Urothelium cell line (cell line): ENCODE data around the gene SRGAP2C.
"Not testable (repeated sequence)": the region's sequence is repeated elsewhere in the genome, so short reads cannot be mapped to it uniquely, and the experiment has no call there.

Experiments used
- DNase-seq: peaks from one replicate; pipeline ENCODE4 v3.0.0; 2011; ENCODE audit warnings: low spot score, mixed read lengths
- FAIRE-seq: peaks from 2 replicates; lab custom pipeline; 2011; peaks lifted over from hg19 to GRCh38; lab: Jason Lieb, UNC

Gene SRGAP2C

DNA sequence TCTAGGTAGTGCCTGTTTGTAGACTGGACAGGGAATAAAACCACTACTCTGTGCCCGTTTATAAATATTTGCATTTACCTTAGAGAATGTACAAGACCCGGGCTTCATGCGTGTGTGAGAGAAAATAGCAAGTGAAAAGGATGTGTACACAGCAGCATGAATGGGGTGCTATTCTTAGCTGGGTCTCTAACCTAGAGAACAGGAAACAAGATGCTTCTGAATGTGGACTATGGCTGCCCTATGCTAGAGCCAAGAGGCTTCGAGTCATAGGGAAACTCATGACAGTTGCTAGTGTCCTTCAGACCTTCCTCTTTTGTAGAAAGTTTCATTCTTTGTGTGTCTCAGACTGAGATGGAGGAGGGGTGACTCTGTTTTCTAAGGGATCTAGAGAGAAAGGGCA, 39.9 kb downstream of the SRGAP2C start:
- not testable (repeated sequence) for FAIRE-seq, DNase-seq

- DNase-seq, FAIRE-seq: not testable (repeated sequence)
These were observed 41.6 kb downstream of the SRGAP2C start for GRCh38 chr1:121226295-121226904.

- FAIRE-seq, DNase-seq: not testable (repeated sequence)
These were observed 42.1 kb downstream of the SRGAP2C start for GRCh38 chr1:121226925-121227324.

DNA sequence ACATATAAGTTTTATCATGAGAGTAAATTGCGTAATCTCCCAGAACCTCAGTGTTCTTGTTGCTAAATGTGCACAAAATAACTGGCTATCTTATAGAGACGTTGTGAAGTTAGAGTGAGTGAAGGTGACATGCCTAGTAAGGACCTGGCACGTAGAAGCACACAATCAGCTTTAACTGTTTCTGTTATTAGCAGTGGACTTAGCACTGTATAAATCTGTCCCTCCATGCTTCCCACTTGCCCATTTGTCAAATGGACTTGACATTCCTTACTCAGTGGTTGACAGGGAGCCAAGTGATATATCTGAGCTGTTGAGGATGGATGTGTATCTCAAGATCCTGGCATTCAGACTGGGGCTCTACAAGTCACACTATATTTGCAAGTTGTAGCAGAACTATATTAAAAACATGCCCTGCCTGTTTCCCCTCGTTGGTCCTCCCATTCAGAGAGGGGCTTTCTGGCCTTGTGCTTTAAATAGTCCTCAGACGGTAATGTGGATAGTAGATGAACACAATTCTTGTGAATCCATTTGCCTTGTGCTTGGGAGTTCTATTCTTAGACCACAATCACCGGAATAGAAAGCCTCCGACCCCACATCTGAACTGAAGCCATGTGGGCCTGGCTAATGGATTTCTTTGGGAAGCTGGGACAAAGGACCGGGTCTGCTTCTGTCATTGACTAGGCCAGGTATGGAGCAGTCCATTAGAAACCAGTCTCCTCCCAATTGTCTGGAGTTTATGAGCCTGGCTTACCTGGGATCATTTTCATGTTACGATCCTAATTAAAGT, 43.0 kb downstream of the SRGAP2C start:
- not testable (repeated sequence) for FAIRE-seq, DNase-seq

DNA sequence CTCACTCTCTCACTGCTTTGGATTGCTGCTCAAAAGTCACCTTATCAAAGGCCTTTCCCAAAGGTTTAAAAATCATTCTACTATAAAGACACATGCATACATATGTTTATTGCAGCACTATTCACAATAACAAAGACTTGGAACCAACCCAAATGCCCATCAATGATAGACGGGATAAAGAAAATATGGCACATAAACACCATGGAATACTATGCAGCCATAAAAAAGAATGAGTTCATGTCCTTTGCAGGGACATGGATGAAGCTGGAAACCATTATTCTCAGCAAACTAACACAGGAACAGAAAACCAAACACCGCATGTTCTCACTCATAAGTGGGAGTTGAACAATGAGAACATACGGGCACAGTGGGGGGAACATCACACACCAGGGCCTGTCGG, 45.9 kb downstream of the SRGAP2C start:
- DNase-seq, FAIRE-seq: not testable (repeated sequence)

DNA sequence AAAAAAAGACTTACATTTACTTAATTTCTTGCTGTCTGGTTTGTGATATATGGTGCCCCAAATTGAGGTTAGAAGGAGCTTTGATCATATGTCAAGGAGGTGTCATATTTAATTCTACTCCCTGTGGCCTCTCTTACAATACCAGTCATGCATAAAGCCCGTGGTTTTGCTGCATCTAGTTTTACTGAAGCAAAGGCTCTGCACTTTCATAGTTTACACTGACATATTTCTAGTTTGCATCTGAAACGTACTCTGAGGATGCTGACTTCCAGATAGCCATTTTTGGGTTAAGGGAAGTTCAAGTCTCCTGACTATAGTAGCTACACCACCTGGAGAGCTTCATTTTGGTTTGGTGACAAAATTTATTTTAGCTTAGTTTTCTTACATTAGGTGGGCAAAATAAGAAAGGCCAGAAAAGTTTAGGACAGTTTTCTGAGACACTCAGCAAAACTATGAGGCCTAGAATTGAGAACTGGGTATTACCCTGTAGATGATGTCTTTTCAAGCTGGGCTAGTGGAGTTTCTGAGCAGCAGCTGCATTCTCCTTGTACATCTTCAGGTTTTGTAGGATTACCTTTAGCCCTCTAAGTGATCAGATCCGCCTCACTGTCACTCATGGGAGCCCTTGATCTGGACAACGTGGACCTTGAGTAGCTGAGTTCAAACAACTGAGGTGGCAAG, 47.8 kb downstream of the SRGAP2C start:
- not testable (repeated sequence) for FAIRE-seq, DNase-seq

GRCh38 chr1:121234090-121234759, 49.5 kb downstream of the SRGAP2C start:
- FAIRE-seq, DNase-seq: not testable (repeated sequence)

- FAIRE-seq, DNase-seq: not testable (repeated sequence)
These were observed 53.6 kb downstream of the SRGAP2C start for GRCh38 chr1:121238384-121238783.

- FAIRE-seq, DNase-seq: not testable (repeated sequence)
These were observed 59.1 kb downstream of the SRGAP2C start for GRCh38 chr1:121243913-121244312.

GRCh38 chr1:121246399-121246798, 61.6 kb downstream of the SRGAP2C start:
- not testable (repeated sequence) for FAIRE-seq, DNase-seq

- FAIRE-seq, DNase-seq: not testable (repeated sequence)
These were observed 67.9 kb downstream of the SRGAP2C start for GRCh38 chr1:121252656-121253055.

- FAIRE-seq, DNase-seq: not testable (repeated sequence)
These were observed 69.8 kb downstream of the SRGAP2C start for GRCh38 chr1:121254618-121255017.

DNA sequence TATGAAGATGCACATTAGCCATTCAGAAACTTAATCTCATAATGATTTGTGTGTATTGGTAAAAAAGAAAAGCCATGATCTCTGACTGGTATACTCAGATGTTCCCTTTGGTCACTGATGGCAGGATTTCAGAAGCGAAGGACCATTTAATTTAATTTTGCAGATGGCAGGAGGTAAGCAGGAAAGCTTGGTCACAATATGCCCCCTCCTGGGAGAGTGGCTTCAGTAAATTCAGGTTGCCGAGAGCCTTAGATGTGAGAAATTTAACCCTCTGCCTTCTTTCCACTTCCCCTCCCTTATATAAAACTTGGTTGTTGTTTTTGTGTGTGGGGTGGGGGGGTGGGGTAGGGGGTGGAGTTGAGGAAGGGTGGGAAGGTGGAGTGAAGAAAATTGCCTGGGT, 72.9 kb downstream of the SRGAP2C start:
- not testable (repeated sequence) for FAIRE-seq, DNase-seq

- DNase-seq, FAIRE-seq: not testable (repeated sequence)
These were observed 73.4 kb downstream of the SRGAP2C start for GRCh38 chr1:121258134-121258533.

- DNase-seq, FAIRE-seq: not testable (repeated sequence)
These were observed 75.4 kb downstream of the SRGAP2C start for GRCh38 chr1:121260205-121260604.

DNA sequence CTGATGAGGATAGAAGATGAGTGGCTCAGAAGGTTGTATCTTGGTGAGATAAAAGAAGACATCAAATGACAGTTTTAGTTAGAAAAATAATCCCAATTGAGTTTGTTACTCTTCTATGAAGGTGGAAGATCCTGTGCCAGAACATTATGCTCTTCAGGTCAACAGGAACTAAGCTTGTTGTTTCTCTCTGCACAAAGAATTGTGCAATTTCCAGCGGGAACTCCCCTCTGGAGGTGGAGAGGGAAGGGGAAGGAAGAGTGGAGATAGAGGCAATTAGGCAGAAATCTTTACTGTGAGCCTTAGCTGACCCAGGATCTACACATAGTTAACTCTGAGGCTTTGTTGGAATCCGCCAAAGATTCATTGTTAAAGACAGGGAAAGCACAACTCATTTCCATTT, 77.4 kb downstream of the SRGAP2C start:
- not testable (repeated sequence) for DNase-seq, FAIRE-seq

DNA sequence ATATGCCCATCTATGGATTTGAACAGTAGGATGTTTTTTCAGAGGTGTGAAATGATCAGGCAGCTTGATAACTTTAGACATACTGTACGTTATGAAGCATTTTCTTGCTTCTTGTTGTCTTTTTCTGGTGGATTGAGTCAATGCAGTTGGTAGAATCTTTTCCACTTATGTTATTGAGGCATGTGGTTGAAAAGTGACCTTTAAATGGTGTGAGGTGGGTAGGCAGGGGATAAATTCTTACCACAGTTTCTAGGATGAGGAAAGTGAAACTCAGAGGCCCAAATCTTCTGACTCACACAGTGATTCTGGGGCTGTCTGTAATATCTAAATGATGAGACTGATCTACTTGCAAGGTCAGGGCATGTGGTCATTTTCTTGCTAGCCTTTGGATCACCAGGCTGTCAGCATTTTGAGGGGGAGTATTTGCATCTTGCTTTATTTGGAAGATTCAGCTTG, 79.0 kb downstream of the SRGAP2C start:
- not testable (repeated sequence) for DNase-seq, FAIRE-seq

DNA sequence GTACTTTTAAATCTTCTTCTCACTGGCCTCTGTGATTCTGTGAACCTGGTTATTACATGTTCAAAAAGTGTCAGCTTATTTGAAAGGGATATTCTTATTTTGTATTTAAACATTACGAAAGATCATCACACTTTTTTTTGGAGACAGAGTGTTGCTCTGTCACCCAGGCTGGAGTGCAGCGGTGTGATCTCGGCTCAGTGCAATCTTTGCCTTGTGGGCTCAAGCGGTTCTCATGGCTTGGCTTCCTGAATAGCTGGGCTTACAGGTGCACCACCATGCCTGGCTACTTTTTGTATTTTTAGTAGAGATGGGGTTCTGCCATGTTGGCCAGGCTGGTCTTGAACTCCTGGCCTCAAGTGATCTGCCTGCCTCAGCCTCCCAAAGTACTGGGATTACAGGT, 82.3 kb downstream of the SRGAP2C start:
- DNase-seq, FAIRE-seq: not testable (repeated sequence)

DNA sequence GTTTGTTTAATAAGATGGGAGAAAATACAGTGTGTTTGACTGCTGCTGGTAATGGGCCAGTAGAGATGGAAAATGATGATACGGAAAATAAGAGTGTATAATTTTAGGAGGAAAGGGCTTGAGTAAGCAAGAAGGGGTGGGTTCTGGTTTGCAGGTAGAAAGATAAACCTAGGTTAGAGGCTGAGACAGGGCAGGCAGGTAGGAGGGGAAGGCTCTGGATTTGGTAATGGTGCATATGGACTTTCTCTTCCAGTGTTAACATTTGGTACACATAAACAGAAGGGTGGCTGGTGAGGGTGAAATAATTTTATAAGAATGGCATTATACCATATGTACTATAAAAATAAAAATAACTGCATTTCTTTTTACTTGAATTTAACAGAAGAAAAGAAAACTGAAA, 84.5 kb downstream of the SRGAP2C start:
- not testable (repeated sequence) for DNase-seq, FAIRE-seq

DNA sequence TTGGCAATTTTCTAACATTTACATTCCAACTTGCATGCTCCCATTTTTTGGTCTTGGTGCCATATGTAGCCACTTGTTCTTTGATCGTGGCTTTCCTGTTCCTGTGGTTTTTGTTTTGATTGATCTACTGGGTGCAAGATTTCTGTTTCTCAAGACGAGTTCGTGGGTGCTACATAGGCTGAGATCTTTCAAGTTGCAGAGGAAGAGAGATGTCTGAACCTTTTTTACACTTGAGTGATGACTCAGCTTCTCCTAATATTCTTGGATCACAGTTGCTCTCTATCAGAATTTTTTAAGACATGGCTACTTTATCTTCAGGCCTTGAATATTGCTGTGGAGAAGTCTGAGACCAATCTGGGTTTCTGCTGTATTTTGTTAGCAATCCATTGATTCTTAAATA, 85.2 kb downstream of the SRGAP2C start:
- FAIRE-seq, DNase-seq: not testable (repeated sequence)
